Measurements from ENCODE around the gene PMM2.
"Not testable (repeated sequence)": the region's sequence is repeated elsewhere in the genome, so short reads cannot be mapped to it uniquely, and the experiment has no call there.

The PMM2 gene

DNA sequence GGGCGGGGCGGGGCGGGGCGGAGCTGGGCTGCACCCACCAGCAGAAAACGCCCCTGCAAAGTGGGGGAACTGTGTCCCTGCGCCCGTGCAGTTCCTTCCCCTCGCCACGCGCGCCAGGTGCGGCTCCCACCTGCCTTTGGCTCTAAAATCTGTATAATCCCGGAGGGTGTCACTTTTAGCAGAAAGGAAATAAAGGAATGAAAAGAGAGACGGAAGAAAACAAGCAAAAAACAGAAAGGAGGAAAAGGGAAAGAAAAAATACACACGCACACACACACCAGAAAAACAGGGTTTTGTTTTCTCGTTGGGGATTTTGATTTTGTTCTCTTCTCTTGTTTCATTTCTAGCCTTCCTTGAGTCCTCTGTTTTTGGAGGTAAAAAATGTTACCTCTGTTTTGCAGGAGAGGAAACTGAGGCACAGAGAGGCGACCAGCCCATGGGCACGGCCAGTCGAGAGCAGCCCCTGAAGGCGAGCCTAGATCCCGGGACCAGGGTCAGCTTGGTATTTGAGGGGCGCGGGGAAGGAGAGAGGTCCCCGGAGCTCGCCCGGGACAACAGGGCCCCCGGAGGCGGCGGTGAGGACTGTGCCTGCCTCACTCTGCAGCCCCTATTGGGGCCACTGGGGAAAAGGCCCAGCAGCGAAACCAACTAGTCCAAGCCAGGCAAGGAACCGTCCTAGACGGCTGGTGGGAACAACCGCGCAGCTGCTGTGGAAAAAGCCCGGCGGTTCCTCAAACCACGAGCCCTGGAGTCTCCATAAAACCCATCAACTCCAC is 71.8 kb downstream of the PMM2 start:
- DNase-seq: peak; percentile 3

DNA sequence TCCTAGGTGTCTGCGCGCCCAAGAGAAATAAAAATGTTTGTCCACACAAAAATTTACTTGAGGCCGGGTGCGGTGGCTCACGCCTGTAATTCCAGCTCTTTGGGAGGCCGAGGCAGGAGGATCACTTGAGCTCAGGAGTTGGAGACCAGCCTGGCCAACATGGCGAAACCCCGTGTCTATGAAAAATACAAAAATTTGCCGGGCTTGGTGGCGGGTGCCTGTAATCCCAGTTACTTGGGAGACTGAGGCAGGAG is 72.3 kb downstream of the PMM2 start:
- DNase-seq: not testable (repeated sequence)

DNA sequence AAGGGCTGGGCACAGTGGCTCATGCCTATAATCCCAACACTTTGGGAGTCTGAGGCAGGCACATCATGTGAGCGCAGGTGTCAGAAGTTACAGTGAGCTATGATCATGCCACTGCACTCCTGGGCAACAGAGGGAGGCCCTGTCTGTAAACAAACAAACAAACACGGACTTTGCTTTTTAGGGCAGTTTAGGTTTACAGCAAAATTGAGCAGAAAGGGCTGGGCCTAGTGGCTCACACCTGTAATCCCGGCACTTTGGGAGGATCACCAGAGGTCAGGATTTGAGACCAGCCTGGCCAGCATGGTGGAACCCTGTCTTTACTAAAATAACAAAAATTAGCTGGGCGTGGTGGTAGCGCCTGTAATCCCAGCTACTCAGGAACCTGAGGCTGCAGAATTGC is 74.4 kb downstream of the PMM2 start:
- DNase-seq: no peak

DNA sequence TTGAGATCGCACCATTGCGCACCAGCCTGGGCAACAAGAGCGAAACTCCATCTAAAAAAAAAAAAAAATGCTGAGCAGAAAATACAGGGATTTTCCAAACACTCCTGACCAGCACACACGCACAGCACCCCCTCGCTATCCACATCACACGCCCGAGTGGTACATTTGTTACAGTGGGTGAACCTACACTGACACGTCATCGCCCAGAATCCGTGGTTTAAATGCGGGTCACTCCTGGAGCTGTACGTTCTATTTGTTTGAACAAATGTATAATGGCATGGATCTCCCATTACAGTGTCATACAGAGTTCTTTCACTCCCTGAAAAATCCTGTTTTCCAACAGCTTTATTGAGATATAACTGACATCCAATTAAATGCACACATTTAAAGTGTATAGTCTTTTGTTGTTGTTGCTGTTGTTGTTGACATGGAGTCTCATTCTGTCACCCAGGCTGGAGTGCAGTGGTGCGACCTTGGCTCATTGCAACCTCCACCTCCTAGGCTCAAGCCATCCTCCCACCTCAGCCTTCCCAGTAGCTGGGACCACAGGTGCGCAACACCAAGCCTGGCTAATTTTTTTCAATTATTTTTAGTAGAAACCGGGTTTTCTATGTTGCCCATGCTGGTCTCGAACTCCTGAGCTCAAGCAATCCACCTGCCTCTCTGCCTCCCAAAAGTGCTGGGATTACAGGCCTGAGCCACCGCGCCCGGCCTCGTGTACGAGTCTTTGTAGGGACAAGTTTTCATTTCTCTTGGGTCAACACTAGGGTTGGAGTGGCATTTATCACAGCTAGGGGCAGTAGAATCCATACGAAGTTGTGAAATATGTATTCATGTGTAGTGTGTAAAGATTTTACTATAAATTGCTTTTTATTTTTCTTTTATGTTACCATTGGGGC is 75.6 kb downstream of the PMM2 start:
- no peak for DNase-seq

DNA sequence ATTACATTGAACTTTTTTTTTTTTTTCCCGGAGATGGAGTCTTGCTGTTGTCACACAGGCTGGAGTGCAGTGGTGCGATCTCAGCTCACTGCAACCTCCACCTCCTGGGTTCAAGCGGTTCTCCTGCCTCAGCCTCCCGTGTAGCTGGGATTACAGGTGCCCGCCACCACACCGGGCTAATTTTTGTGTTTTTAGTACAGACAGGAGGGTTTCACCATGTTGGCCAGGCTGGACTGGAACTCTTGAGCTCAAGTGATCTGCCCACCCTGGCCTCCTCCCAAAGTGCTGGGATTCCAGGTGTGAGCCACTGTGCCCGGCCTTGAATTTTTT is 76.2 kb downstream of the PMM2 start:
- not testable (repeated sequence) for DNase-seq

DNA sequence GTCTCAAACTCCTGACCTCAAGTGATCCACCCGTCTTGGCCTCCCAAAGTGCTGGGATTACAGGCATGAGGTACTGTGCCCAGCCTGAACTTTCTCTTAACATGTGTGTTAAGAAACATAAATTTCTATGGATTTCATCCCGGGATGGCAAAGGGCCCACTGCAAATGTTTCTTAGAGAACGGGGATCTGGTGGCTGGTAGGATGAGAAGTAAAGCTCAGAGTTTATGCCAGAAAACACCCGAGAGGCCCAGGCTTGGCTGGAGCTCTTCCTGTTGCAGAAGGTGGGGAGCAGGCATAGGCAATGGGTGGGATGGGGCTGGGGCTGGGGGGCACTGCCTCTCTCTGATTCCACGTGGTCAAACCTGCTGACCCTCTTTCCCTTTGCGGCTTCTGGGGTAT is 76.7 kb downstream of the PMM2 start:
- DNase-seq: no peak

DNA sequence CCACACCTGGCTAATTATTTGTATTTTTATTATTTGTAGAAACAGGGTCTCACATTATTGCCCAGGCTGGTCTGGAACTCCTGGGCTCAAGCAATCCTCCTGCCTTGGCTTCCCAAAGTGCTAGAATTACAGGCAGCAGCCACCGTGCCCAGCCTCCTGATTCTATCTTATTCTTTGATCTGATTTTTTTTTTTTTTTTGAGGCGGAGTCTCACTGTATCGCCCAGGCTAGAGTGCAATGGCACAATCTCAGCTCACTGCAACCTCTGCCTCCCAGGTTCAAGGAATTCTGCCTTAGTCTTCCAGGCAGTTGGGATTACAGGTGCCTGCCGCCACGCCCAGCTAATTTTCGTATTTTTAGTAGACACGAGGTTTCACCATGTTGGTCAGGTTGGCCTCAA is 77.7 kb downstream of the PMM2 start:
- not testable (repeated sequence) for DNase-seq

DNA sequence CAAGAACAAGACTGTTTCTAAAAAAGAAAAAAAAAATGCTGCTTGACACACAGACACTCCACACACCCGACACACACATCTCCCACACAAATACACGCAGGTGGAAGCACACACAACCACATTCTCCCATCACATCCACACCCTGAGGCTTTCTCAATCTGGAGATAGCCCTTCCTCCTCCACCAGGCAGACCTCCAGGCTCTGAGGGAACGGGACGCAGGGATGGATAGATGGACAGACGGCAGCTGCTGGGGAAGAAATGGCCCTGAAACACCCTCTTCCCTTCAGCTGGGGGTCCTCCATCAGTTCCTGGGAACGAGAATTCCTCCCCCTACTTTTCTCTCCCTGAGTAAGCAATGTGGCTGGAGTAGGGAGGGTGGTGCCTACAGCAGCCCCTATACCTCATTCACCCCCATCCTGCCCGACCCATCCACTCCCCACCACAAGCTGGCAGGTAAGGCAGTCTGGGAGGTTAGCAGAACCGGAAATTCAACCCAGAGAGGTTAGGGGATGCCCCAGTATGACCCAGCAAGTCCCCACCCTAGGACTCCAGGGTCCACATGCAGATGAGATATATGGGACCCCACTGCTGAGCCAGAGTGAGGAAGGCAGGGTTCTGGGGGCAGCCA is 80.4 kb downstream of the PMM2 start:
- no peak for DNase-seq

DNA sequence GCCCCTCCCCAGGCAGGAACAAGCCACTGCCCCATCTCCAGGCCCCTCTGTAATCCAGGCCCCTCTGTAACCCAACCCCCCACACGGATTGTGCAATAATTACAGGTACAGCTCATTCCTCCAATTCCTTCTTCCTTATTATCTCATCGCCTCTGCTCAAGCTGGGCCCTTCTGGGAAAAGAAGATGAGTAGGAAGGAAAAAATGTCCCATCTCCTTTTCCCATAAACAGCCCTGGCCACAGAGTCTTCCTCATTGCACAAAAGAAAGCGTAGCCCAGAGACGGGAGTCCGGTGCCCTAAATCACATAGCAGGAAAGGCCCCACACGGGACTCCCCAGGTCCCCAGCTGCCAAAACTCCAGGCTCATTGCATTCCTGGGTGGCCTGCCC is 80.9 kb downstream of the PMM2 start:
- peak; percentile 85 for DNase-seq

DNA sequence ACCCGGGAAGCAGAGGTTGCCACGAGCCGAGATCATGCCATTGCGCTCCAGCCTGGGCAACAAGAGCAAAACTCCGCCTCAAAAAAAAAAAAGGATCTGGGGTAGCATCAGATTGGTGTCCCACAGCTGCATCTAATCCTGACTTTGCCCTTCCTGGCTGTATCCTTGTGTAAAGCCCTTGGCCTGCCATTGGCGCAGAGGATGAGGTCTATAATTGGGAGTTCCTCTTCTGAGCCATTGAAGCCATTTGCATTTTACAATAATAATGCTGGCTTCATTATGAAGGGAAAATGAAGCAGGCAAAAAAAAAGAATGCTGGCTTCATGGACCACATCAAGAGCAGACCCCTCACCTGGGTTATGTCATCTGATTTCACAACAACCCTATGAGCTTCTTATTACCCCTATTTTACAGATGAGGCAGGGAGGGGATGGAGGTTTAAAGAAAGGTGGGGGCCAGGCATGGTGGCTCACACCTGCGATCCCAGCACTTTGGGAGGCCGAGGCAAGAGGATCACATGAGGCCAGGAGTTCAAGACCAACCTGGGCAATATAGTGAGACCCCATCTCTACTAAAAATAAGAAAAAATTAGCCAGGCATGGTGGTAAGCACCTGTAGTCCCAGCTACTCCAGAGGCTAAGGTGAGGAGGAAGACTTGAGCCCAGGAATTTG is 83.3 kb downstream of the PMM2 start:
- no peak for DNase-seq

DNA sequence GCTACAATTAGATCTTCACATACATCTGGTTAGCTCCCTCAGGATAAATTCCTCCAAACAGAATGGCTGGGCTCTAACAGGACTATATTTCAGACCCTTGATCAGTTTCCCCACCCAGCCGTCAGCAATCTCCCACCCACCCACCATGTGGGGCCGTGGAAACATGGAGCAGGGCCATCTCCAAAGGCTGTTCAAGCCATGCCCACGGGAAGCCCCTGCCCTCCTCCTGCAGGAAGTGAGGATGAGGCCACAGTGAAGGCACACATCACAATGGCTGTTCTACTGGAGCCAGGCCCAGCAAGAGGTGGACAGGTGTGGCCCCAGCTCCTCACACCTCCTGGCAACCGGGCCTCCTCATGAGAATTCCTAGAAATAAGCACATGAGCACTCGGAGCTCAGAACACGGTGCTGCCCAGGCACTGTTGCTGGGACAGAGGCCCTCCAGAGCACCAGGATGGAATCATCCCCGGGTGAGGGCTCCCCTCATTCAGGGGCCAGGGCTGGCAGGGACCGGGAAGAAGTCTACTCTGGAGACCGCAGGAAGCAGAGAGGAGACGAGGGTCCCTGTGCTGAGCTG is 84.5 kb downstream of the PMM2 start, which contains the start of gene LITAFD:
LITAFD (plus strand) TSS at position 311 of the 577 bp plus-strand sequence. CDS start 2,005 bp downstream, outside the sequence.
- no peak for DNase-seq

DNA sequence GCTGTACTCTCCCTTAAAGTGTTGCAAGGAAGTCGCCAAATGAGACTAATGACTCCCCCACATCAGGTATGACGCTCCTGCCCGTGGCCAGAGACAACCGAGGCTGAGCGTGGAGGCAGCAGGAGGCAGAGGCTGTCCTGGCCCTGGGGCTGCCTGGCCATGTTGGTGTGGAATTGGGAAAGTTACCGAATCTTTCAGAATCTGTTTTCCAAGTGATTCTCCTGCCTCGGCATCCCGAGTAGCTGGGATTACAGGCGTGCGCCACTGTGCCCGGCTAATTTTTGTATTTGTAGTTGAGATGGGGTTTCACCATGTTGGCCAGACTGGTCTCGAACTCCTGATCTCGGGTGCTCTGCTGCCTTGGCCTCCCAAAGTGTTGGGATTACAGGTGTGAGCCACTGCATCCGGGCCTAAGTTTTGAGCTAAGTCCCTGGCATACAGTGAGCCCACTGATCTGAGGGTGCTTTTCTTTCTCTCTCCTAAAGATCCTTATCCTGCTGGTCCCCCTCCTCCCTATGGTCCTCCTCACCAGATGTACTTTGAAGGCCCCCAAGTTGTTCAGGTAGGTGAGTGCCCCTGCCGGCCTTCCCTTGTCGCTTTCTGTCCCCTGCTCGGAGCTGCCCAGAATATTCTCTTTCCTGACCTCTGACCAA is 85.2 kb downstream of the PMM2 start:
- no peak for DNase-seq

DNA sequence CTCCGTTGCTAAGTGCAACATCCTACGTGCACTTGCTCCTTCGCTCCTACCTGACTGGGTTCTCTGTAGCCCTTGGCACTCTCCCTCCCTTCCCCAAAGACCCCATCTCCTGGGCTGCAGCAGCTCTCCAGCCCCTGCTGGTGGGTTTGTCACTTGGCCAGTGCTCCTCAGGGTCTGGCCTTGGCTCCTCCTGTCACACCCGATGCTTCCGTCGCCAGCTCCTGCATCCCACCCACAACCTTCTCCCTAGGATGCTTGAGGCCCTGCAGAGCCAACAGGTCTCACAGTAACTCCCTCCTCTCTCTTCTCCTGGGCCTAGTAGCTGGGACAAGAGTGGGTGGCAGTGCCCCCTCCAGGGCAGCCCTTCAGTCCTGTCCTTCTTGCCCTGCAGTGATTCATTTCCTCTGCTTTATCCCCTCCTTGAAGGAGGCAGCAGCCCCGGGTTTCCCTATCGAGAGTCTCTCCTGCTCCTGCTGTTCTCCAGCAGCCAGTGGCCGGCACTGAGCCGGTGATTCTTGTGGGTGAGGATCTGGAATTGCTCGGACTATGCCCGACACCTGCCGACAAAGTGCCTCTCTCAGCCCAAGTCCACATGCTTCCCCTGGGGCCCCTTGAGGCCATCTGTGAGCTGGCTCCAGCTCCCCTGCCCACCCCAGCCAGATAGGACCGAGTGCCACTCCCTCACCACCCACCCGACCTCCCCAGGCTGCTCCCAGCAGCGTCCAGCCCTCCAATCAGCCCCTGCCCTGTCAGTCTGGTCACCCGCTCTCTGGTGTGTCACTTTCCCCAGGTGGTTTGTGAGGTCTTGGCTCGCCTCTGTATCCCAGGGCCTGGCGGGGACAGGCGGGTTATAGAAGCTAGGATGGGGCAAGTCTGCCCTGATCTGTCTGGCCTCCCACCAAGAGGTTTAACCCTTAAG is 88.3 kb downstream of the PMM2 start:
- DNase-seq: peak; percentile 33

DNA sequence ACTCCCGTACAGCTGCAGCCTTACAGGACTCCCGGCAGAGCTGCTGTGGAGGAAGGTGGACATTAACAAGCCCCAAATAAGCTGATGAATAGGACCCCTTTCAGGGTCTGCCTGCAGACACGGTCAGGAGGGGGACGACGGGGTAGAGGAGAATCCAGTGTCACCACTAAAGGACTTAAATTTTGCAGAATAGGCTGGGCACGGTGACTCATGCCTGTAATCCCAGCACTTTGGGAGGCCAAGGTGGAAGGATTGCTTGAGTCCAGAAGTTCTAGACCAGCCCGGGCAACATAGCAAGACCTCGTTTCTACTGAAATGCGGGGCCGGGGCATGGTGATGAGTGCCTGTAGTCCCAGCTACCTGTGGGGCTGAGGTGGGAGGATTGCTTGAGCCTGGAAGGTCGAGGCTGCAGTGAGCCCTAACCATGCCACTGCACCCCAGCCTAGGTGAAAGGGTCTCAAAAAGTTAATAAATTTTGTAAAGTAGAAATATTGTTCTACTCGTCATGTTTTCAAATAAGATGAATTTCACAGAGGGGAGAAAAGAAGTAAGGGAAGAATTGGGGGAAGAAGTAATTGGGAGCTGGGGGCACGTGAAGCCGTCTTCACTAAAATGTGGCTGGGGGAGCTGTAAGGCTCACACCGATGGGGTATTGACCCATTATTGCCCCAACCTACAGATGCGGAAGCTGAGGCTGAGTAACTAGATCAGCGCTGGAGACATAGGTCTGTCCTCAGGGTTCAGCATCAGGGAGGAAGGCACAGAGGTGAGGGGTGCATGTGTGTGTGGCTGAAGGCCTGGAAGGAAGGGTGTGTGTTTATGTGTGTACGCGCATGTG is 89.2 kb downstream of the PMM2 start:
- DNase-seq: no peak

DNA sequence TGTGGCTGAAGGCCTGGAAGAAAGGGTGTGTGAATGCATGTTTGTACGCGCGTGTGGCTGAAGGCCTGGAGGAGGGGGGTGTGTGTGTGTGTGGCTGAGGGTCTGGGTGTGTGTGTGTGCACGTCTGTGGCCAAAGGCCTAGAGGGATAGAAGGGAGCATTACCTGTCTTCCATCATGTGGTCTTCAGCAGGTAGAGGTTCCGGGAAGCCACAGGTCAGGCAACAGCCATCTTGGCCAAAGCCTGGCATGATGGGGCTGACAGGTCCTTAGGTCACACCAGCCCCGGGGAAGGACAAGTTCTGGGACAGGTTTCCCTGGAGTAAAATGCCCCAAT is 89.8 kb downstream of the PMM2 start:
- DNase-seq: no peak

DNA sequence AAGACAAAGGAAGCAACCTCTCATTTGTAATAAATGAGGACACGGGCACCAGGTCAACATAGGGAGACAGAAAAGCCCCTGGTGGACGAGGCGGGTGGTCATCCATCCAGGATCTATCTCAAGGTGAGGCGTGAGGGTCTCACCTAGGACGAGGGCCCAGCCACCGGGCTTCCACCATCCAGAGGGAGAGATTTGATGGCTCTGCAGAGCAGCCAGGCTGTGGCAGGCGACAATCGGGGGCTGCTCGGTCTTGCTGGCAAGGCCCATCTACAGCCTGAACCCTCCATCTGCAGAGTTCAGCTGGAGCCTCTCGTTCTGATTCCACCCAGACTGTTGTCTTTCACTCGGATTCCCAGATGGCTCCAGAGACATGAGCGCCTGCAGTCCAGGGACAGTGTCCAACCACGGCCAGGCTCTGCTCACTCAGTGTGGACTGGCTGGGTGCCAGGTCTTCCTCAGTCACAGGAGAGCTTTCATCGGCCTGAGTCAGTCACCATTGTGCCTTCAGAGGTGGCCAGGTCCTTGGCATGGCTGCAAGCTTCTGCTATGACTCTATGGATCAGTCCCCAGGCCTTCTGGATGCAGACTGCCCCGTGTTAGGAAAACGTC is 90.4 kb downstream of the PMM2 start:
- DNase-seq: no peak

DNA sequence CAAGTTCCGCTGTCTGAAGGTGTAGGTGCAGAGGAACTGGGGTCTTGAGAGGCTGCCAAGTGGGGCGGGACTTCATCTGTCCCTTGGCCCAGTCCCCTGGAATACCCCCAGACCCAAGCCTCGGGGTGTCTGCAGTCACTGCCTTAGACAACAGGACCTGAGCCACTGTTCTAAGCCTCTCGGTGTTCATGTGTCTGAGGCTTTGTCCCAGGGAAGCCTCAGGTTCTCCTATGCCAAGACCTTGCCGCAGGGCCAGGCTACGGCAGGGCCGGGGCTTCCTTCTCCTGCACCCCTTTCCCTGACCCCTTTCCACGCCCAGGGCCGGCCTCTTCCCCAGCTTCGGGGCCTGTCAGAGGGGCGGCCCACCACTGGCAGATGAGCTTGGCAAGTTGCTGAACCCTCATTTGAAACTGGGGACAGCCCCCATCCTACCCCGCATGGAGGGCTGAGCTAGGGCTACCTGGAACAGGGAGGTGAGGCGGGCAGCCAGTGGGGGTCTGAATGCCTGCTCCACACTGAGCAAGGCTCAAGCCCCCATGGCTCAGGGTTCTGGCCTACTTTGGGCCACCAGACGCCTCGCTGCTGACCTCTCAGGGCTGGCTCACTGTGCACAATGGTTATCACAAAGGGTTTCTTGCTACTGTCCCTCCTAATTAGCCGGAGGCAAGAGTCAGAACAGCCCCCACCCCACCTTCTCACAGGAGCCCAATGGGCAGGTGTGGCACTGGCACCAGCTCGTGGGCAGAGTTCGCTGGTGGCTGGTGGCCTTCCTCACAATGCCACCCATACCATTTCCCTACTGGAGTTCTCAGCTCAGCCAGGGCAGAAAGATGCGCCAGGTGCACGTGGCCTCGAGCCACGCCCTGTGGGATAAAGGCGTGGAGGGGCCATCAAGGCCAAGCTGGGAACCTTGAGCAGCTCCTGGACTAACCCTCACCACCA is 91.6 kb downstream of the PMM2 start:
- no peak for DNase-seq

DNA sequence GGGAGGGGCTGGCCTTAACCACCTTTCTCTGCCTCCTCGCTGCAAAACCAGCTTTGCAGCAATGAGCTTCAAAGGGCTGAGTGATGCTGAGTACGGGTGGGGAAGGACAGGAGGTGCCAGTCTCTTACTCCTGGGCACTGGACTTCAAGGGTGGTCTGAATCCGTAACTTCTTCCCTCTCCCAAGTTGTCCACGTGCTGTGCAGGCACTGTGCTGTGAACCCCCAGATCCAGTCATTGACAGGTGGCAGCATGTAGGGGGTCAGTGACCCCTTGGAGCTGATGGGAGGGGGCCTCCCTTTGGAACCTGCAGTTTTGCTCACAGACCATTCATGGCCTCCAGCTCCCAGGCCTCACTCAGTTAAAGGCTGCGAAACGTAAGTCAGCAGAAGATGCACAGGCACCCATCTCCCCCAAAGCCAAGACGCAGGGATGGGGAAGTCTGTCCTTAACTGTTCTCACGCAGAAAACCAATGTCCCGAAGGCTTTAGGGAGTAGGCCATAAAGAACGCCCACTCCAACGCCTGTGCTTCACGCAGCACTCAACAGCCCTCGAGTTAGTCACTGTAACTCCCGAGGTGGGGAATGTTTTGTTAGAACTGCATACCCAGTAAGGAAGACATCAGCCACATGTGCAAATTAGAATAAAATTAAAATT is 92.4 kb downstream of the PMM2 start:
- no peak for DNase-seq
